IPS-NIHi7 (cell line): ENCODE data around the gene IQSEC1.
A peak's percentile ranks its signal among the peaks of the same experiment; 100 is the strongest.
"Not testable (repeated sequence)": the region's sequence is repeated elsewhere in the genome, so short reads cannot be mapped to it uniquely, and the experiment has no call there.

Experiments
- DNase-seq: peaks from one replicate; pipeline ENCODE4 v3.0.0; 2012; ENCODE audit warnings: mixed read lengths; ENCODE audit errors: extremely low spot score

IQSEC1 gene

GRCh38 chr3:12875857-12876836 is 197.1 kb downstream of the IQSEC1 start:
- peak; percentile 90 for DNase-seq

DNA sequence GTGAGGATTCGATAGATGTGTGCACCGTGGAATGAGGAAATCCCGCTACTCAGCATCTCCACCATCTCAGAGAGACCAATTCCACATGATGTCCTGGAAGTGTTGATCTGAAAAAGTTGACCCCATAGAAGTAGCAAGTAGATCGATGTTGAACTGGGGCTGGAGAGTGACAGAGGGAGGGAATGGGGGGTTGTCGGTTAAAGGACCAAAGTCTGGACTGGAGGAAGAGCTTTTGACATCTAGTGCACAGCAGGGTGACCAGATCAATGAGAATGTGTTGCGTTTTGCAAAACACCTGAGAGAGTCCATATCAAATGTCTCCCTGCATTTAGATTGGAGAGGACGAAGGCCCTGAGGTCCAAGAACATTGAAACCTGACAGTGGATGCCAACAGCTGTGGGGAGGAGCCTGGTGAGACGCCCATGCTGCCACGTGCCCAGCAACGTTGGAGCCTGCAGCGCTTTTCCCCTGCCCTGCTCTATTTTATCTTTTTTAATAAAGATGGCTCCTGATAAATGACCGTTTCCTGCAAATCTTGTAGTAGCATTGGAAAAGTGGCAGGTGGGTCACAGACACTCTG is 201.7 kb downstream of the IQSEC1 start:
- no peak for DNase-seq

DNA sequence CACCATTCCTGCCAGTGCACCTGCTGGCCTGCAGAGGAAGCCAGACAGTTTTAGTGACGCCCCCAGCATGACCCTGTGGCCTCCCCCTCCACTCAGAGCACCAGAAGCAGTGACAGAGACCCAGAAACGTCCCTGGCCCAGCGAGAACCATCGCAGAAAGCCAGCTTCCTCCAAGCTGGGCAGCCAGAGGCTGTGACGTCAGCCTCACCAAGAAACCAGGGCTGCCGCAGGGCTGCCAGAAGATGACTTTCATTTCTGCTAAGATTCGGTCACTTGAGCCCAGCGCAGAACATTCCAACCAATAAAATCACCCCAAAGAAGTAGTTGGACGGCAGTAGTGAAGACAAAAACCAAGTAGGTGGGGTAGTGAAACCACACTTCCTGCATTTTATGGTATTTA is 202.3 kb downstream of the IQSEC1 start:
- no peak for DNase-seq

DNA sequence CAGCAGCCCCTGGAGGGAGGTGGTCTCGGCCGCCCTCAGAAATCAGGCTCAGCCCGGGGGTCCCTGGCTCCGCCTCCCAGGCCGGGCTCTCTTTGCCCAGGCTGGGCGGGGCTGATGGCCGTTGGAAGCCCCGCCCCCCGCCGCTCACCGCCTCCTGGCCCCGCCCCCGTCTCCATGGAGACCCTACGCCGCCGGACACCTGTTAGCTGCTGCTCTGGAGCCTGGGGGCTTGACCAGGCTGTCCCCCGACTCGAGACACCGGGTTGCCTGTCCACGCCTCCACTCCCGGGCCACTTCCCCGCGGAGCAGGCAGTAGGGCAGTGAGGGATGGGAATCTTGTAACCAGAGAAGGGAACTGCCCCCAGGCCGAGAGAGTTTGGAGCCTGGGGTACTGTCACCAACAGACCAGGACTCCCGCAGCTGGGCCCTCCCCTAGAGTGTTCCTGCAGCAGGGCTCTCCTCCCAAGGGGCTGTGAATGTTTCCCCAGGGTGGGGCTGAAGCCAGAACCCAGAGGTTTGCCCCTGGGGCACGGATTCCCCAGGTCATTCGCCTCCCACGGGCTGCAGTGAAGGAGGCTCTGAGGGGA is 204.1 kb downstream of the IQSEC1 start:
- DNase-seq, result peak; percentile 85

- DNase-seq, result peak; percentile 83
Observed at GRCh38 chr3:12868039-12869034, 204.9 kb downstream of the IQSEC1 start.

DNA sequence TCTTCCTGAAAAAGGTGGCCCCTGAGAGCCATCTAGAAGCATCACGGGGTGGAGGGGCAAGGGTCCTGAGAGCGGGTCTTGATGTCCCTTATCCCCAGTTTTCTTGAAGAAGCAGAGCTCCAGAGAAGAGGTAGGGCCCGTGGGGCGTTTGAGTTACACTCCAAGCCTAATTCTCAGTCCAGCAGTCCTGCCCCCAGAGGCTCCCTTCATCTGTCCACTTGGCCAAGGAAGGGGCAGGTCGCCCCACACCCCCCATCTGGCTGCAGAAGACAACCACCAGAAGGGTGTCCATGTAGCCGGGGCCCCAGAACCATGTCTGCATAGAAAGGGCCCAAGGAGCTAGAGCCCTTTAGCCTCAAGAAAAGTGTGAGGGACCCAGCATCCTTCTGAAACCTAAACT is 206.4 kb downstream of the IQSEC1 start:
- DNase-seq, result no peak

DNA sequence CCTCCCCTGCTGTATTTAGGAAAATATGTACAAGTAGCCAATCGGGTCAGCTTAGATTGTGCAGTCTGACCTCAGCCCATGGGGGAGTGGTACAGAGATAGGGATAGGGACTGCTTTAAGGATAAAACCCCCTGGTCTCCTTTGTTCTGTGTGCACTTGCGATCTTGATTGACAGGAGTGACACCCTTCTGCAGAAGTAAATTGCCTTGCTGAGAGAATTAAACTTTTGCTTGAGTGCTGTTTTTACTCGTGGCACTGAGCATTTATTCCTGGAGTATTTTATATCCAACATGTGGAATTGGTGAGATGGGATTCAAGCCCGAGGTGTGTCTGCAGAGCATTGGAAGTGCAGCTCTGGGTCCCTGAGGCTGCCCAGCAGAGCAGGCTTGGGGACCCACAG is 208.0 kb downstream of the IQSEC1 start:
- no peak for DNase-seq

GRCh38 chr3:12862387-12862786 is 210.8 kb downstream of the IQSEC1 start:
- DNase-seq, result no peak

GRCh38 chr3:12861611-12862010 is 211.6 kb downstream of the IQSEC1 start:
- DNase-seq, result no peak

- no peak for DNase-seq
Observed at GRCh38 chr3:12859840-12860239, 213.4 kb downstream of the IQSEC1 start.

- peak; percentile 33 for DNase-seq
Observed at GRCh38 chr3:12856626-12857025, 216.6 kb downstream of the IQSEC1 start.

GRCh38 chr3:12854565-12854964 is 218.7 kb downstream of the IQSEC1 start:
- no peak for DNase-seq

DNA sequence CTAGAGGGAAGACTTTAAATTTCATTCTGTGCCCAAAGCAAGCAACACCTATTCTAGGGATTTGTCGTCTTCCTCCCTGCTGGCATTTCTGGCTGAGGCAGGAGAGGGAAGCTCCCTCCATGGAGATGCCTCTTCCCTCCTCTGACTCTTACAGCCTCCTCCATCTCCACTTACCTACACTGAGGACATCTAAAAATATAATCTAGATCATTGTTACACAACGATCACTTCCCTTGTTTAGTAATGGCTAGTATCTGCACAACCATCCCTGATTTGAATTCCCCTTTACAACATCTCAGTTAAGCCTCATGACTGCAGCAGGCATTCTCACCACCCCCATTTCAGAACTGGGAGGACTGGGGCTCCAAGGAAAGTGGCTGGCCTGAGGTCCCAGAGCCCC is 219.4 kb downstream of the IQSEC1 start:
- not testable (repeated sequence) for DNase-seq

DNA sequence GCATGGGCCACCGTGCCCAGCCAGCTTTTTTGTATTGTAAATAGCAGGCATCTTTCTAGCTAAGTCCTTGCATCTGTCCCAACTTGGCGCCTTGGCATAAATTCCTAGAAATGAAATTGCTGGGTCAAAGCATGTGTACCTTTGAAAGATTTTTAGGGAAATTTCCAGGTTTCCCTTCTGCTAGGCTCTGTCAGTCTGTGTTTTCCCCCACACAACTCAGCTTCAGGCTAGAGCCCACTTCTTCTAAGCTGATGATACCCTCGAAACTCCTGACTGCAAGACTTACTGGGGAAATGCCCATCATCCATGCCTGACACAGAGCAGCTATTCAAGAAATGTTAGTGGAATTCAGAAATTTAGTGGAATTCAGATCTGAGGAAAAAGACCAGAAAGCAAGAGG is 221.0 kb downstream of the IQSEC1 start:
- no peak for DNase-seq
